Panc1 (cell line): ENCODE data around the gene TEX28. TPM values are rescaled to one million over a fixed set of nuclear protein-coding genes. Genes with fewer than 3 reads are reported as not detected.
"Not testable (repeated sequence)": the region's sequence is repeated elsewhere in the genome, so short reads cannot be mapped to it uniquely, and the experiment has no call there.

ENCODE experiments used
- ATAC-seq: fragments of 200-7000 bp; cut with Tn5 transposase; 2 replicates; pipeline ENCODE4 v1.9.1; 2020; ENCODE audit warnings: mild to moderate bottlenecking, moderate library complexity
- BruUV-seq: library from RNA; stranded (reverse); fragments of 400-500 nt; replicated peaks from 2 replicates; lab custom pipeline; 2021; lab: Mats Ljungman, UMichigan
- CTCF ChIA-PET: fragments of 300-600 bp; sonication (Branson Sonifier 250); formaldehyde crosslinking; loops from one replicate; lab custom pipeline; 2022; ENCODE audit warnings: antibody characterized with exemption; lab: Charles Lee
- POLR2A ChIA-PET: fragments of 300-600 bp; sonication (Branson Sonifier 250); formaldehyde crosslinking; loops from one replicate; lab custom pipeline; 2022; ENCODE audit warnings: antibody characterized with exemption; lab: Charles Lee
- DNase-seq: peaks from one replicate; pipeline ENCODE4 v3.0.0-alpha.2; 2010; ENCODE audit warnings: low read depth, low spot score
- H3K27ac ChIP-seq: 2 replicates; pipeline ENCODE4 v1.5.1; 2011; ENCODE audit warnings: mild to moderate bottlenecking, low read length, inconsistent platforms
- H3K27me3 ChIP-seq: fragments of 200-500 bp; sonication (Bioruptor generic); 2 replicates; pipeline ENCODE4 v1.6.0; 2014; ENCODE audit warnings: low read length, inconsistent platforms; ENCODE audit not compliant: control insufficient read depth, insufficient read depth
- H3K36me3 ChIP-seq: fragments of 200-500 bp; sonication (Bioruptor generic); 2 replicates; pipeline ENCODE4 v1.5.1; 2014; ENCODE audit warnings: inconsistent platforms, mild to moderate bottlenecking, low read length, moderate library complexity; ENCODE audit not compliant: control insufficient read depth, insufficient read depth
- H3K4me1 ChIP-seq: 2 replicates; pipeline ENCODE4 v1.5.1; 2011; ENCODE audit warnings: inconsistent platforms, mild to moderate bottlenecking, low read length, moderate library complexity; ENCODE audit not compliant: control insufficient read depth, insufficient read depth
- H3K4me3 ChIP-seq, 2 experiments: 2 replicates each; pipeline ENCODE4 v1.5.1; 2011 to 2012; ENCODE audit warnings: low read depth in 2 of 2, low read length in 2 of 2, mild to moderate bottlenecking in 2 of 2, inconsistent platforms in 1 of 2, moderate library complexity in 1 of 2
- H3K9me3 ChIP-seq: fragments of 200-500 bp; sonication (Bioruptor generic); 2 replicates; pipeline ENCODE4 v1.5.1; 2014; ENCODE audit warnings: low read depth, mild to moderate bottlenecking, inconsistent platforms, low read length, moderate library complexity; ENCODE audit not compliant: control insufficient read depth, insufficient read depth
- in situ Hi-C: cut with HindIII; loops from 2 replicates; pipeline ENCODE4 v1.10.0; 2016; ENCODE audit warnings: low sequenced_read_pairs, low pct_unique_long_range_greater_than_20kb
- intact Hi-C: fragments of 100-400 bp; cut with micrococcal nuclease; formaldehyde crosslinking; loops from one replicate; pipeline ENCODE4 v1.10.0; 2022; ENCODE audit not compliant: unreplicated experiment
- total RNA-seq: library from RNA; stranded (reverse); gene quantifications from one replicate; pipeline ENCODE4 v1.2.1, GENCODE V29; 2021; ENCODE audit not compliant: unreplicated experiment

The TEX28 gene
- total RNA-seq, 1 experiment from 2014 or later: not detected

- H3K4me1 ChIP-seq, H3K27me3 ChIP-seq, intact Hi-C loops, ATAC-seq, POLR2A ChIA-PET, BruUV-seq, H3K36me3 ChIP-seq, in situ Hi-C loops, H3K9me3 ChIP-seq, H3K4me3 ChIP-seq, CTCF ChIA-PET, H3K27ac ChIP-seq, DNase-seq: not testable (repeated sequence)
These were observed 63.5 kb downstream of the TEX28 start for GRCh38 chrX:154231443-154231842.

GRCh38 chrX:154226706-154227105 lies 68.2 kb downstream of the TEX28 start:
- CTCF ChIA-PET, intact Hi-C loops, in situ Hi-C loops, H3K4me1 ChIP-seq, DNase-seq, BruUV-seq, ATAC-seq, H3K4me3 ChIP-seq, H3K27ac ChIP-seq, H3K9me3 ChIP-seq, H3K27me3 ChIP-seq, POLR2A ChIA-PET, H3K36me3 ChIP-seq: not testable (repeated sequence)

- H3K36me3 ChIP-seq, BruUV-seq, DNase-seq, in situ Hi-C loops, intact Hi-C loops, H3K27me3 ChIP-seq, H3K27ac ChIP-seq, H3K9me3 ChIP-seq, CTCF ChIA-PET, H3K4me1 ChIP-seq, H3K4me3 ChIP-seq, POLR2A ChIA-PET, ATAC-seq: not testable (repeated sequence)
These were observed 69.6 kb downstream of the TEX28 start for GRCh38 chrX:154225292-154225691.

Other genes starting within 250 kb of the TEX28 start
- 88.9 TPM for gene MECP2, start 197.4 kb downstream of the TEX28 start, total RNA-seq
- gene OPN1LW, start 150.9 kb downstream of the TEX28 start, total RNA-seq: not detected
- gene OPN1MW, start 112.5 kb downstream of the TEX28 start, total RNA-seq: not detected
- gene OPN1MW2, start 75.4 kb downstream of the TEX28 start, total RNA-seq: not detected
- gene OPN1MW3, start 37.5 kb downstream of the TEX28 start, total RNA-seq: not detected
- not detected for gene TKTL1, start 671 bp upstream of the TEX28 start, total RNA-seq
- gene FLNA, start 79.5 kb upstream of the TEX28 start, total RNA-seq: 920 TPM
- gene EMD, start 84.2 kb upstream of the TEX28 start, total RNA-seq: 178 TPM
- 2,466 TPM for gene RPL10, start 103.3 kb upstream of the TEX28 start, total RNA-seq
- gene DNASE1L1, start 114.1 kb upstream of the TEX28 start, total RNA-seq: 60.4 TPM
- 113 TPM for gene TAFAZZIN, start 116.4 kb upstream of the TEX28 start, total RNA-seq
- gene ATP6AP1, start 133.6 kb upstream of the TEX28 start, total RNA-seq: 221 TPM
- 317 TPM for gene GDI1, start 142.0 kb upstream of the TEX28 start, total RNA-seq
- 225 TPM for gene FAM50A, start 149.0 kb upstream of the TEX28 start, total RNA-seq
- 128 TPM for gene PLXNA3, start 163.2 kb upstream of the TEX28 start, total RNA-seq
- gene LAGE3, start 184.2 kb upstream of the TEX28 start, total RNA-seq: 175 TPM
- gene UBL4A, start 191.5 kb upstream of the TEX28 start, total RNA-seq: 65.4 TPM
- 64.1 TPM for gene SLC10A3, start 195.5 kb upstream of the TEX28 start, total RNA-seq
- 88.8 TPM for gene FAM3A, start 221.1 kb upstream of the TEX28 start, total RNA-seq